Gastrocnemius medialis (tissue), 4 donors: ENCODE data around the gene CBFA2T2.

Experiments used
- CTCF ChIP-seq, 5 experiments: fragments of 450-650 bp in 3 of 5; fragments of 200-600 bp in 2 of 5; sonication (generic) in 2 of 5; IDR thresholded peaks in 4 of 5; conservative IDR thresholded peaks in 1 of 5; 1 replicate in 4 of 5; 2 replicates in 1 of 5; pipeline ENCODE4 v1.5.1; 2016 to 2019; ENCODE audit warnings: antibody characterized with exemption in 5 of 5, mild to moderate bottlenecking in 3 of 5, moderate library complexity in 3 of 5
- POLR2A ChIP-seq, 2 donors: fragments of 450-650 bp; IDR thresholded peaks; one replicate each; pipeline ENCODE4 v1.6.1; 2017; ENCODE audit warnings: antibody characterized with exemption in 2 of 2, mild to moderate bottlenecking in 2 of 2, moderate library complexity in 2 of 2

GRCh38 chr20:33441142-33441955 lies 48.5 kb upstream of the CBFA2T2 start:
- no peak for TF ChIP-seq POLR2A (IDR thresholded peaks at IDR 0.05)
- TF ChIP-seq CTCF (IDR thresholded peaks at IDR 0.05 in 4 of 5, conservative IDR thresholded peaks at IDR 0.05 in 1 of 5), result no peak
